Measurements from ENCODE around the gene DIS3L2. TPM values are rescaled to one million over a fixed set of nuclear protein-coding genes. Genes with fewer than 3 reads are reported as not detected.
A peak's percentile ranks its signal among the peaks of the same experiment; 100 is the strongest.

DIS3L2 gene
- total RNA-seq, 6 donors from 2014 or later, result 31.2 to 98.5 (median 50.3) TPM

- ATAC-seq (ENCODE audit: low FRiP score in 2 of 2) (no peak), DNase-seq (no peak)
- TF ChIP-seq CTCF (IDR thresholded peaks at IDR 0.05) (no peak), EP300 (IDR thresholded peaks at IDR 0.05) (no peak), POLR2AphosphoS5 (IDR thresholded peaks at IDR 0.05) (no peak), POLR2A (IDR thresholded peaks at IDR 0.05) (no peak)
- H3K9me3 ChIP-seq, result no peaks in the 10 kb centered on the region
- H3K4me1 ChIP-seq, result no peaks in the 10 kb centered on the region
- WGBS, 2 donors, result 83 to 87% methylated on average over 2 of the region's 2 CpGs
- H3K36me3 ChIP-seq, result peaks cover 0 to 4% (median 0%) of the 10 kb centered on the region in 4 donors
- no peak overlapping the region for H3K4me3 ChIP-seq
- no peak overlapping the region for H3K27ac ChIP-seq
- H3K27me3 ChIP-seq, result no peaks in the 10 kb centered on the region
Observed at GRCh38 chr2:232291343-232291742, 329.8 kb downstream of the DIS3L2 start.

GRCh38 chr2:232292395-232293154 is 331.1 kb downstream of the DIS3L2 start:
- peak; percentile 41 to 57 (median 52) for TF ChIP-seq CTCF (IDR thresholded peaks at IDR 0.05)
- no peak for TF ChIP-seq EP300 (IDR thresholded peaks at IDR 0.05)
- Histone ChIP-seq H3K4me1 (no peaks in the 10 kb centered on the region), H3K4me3 (no peak overlapping the region), H3K9me3 (no peaks in the 10 kb centered on the region), H3K36me3 (peaks cover 0 to 4% (median 0%) of the 10 kb centered on the region in 4 donors), H3K27me3 (no peaks in the 10 kb centered on the region), H3K27ac (no peak overlapping the region)
- peak in 1 of 2 donors; percentile 59 for DNase-seq
- 80 to 81% methylated on average over 8 to 9 of the region's 9 CpGs for WGBS, 2 donors
- peak in 1 of 2 donors; percentile 62 for ATAC-seq (ENCODE audit: low FRiP score in 2 of 2)

GRCh38 chr2:232293191-232293590 is 331.7 kb downstream of the DIS3L2 start:
- 91 to 92% methylated on average over 6 of the region's 6 CpGs for WGBS, 2 donors
- no peak for DNase-seq
- no peaks in the 10 kb centered on the region for H3K4me1 ChIP-seq

DNA sequence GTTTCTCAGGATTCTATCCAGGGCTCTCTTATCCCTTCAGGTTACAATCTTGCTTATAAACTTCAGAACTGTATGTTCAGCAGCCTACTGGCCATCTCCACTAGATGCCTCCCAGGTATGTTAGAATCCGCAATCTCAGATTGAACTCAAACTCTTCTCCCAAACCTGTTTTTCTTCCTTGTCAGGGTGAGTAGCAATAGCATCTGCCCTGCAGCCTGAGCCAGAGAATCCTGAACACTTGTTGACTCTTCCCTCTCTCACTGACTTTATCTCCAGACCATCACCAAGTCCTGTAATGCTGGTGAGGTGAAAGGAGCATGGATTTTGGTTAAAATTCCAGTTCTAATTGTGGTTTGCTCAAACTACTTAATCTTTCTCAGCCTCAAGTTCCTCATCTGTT is 334.5 kb downstream of the DIS3L2 start:
- H3K27ac ChIP-seq, result no peak overlapping the region
- TF ChIP-seq POLR2A (IDR thresholded peaks at IDR 0.05), result no peak
- no peak for TF ChIP-seq POLR2AphosphoS5 (IDR thresholded peaks at IDR 0.05)
- TF ChIP-seq CTCF (IDR thresholded peaks at IDR 0.05), result no peak
- no peak for TF ChIP-seq EP300 (IDR thresholded peaks at IDR 0.05)
- H3K27me3 ChIP-seq, result no peaks in the 10 kb centered on the region
- H3K9me3 ChIP-seq, result no peaks in the 10 kb centered on the region
- 96 to 100% methylated on average over 1 of the region's 1 CpG for WGBS, 2 donors
- ATAC-seq (ENCODE audit: low FRiP score in 2 of 2) (no peak), DNase-seq (no peak)
- no peak overlapping the region for H3K4me3 ChIP-seq
- peaks cover 0 to 14% (median 6%) of the 10 kb centered on the region in 4 donors for H3K36me3 ChIP-seq
- H3K4me1 ChIP-seq, result no peaks in the 10 kb centered on the region

More at GRCh38 chr2:232293191-232293590, 331.7 kb downstream of the DIS3L2 start:
- peaks cover 0 to 4% (median 0%) of the 10 kb centered on the region in 4 donors for H3K36me3 ChIP-seq
- no peak for TF ChIP-seq POLR2A (IDR thresholded peaks at IDR 0.05)
- TF ChIP-seq CTCF (IDR thresholded peaks at IDR 0.05), result no peak
- TF ChIP-seq POLR2AphosphoS5 (IDR thresholded peaks at IDR 0.05), result no peak
- TF ChIP-seq EP300 (IDR thresholded peaks at IDR 0.05), result no peak
- no peak for ATAC-seq (ENCODE audit: low FRiP score in 2 of 2)
- no peak overlapping the region for H3K27ac ChIP-seq
- no peak overlapping the region for H3K4me3 ChIP-seq
- H3K9me3 ChIP-seq, result no peaks in the 10 kb centered on the region
- H3K27me3 ChIP-seq, result no peaks in the 10 kb centered on the region
